Adrenal gland (tissue), 12 donors: Measurements from ENCODE around the gene DPY19L2. TPM values are rescaled to one million over a fixed set of nuclear protein-coding genes. Genes with fewer than 3 reads are reported as not detected.
"Not testable (repeated sequence)": the region's sequence is repeated elsewhere in the genome, so short reads cannot be mapped to it uniquely, and the experiment has no call there.

Experiments used
- DNase-seq, 7 donors: peaks; one replicate each; pipeline ENCODE4 v3.0.0-alpha.2; 2019 to 2020
- H3K27ac ChIP-seq, 5 donors: fragments of 200-600 bp; sonication (generic) in 4 of 5; 1 replicate in 3 of 5; 2 replicates in 2 of 5; pipeline versions ENCODE4 v1.5.1 to v1.8.0; 2016 to 2020; ENCODE audit warnings: mild to moderate bottlenecking in 1 of 5
- H3K27me3 ChIP-seq: fragments of 200-600 bp; 2 replicates; pipeline ENCODE4 v1.8.0; 2021
- H3K36me3 ChIP-seq, 2 donors: fragments of 200-600 bp; replicated peaks in 1 of 2; 1 replicate in 1 of 2; 2 replicates in 1 of 2; pipeline versions ENCODE4 v1.5.1 to v1.8.0; 2018 to 2022
- H3K4me1 ChIP-seq, 2 donors: fragments of 200-600 bp; replicated peaks in 1 of 2; 1 replicate in 1 of 2; 2 replicates in 1 of 2; pipeline versions ENCODE4 v1.5.1 to v1.8.0; 2018 to 2021
- H3K4me3 ChIP-seq, 4 donors: fragments of 200-600 bp; sonication (generic) in 3 of 4; one replicate each; pipeline ENCODE4 v1.5.1; 2016 to 2018
- H3K9me3 ChIP-seq, 3 donors: fragments of 200-600 bp; sonication (generic) in 1 of 3; replicated peaks in 1 of 3; 1 replicate in 2 of 3; 2 replicates in 1 of 3; pipeline versions ENCODE4 v1.5.1 to v1.8.0; 2016 to 2021
- CTCF ChIP-seq, 6 experiments: fragments of 450-650 bp in 4 of 6; fragments of 200-600 bp in 2 of 6; sonication (generic) in 1 of 6; IDR thresholded peaks; 1 replicate in 5 of 6; 2 replicates in 1 of 6; pipeline versions ENCODE4 v1.5.1 to v1.8.0; 2016 to 2021; ENCODE audit warnings: antibody characterized with exemption in 6 of 6, mild to moderate bottlenecking in 2 of 6, moderate library complexity in 1 of 6
- POLR2A ChIP-seq, 2 donors: fragments of 450-650 bp; IDR thresholded peaks; one replicate each; pipeline ENCODE4 v1.6.1; 2017; ENCODE audit warnings: antibody characterized with exemption in 2 of 2, mild to moderate bottlenecking in 2 of 2, moderate library complexity in 1 of 2
- WGBS, 4 donors: extraction: QIAGEN DNeasy Blood & Tissue Kit in 2 of 4; methylation state at CpG; one replicate each; pipeline versions ENCODE4 v1.1.5 to v1.1.7; 2013 to 2017; 5-methylcytosine and 5-hydroxymethylcytosine counted together
- intact Hi-C, 2 donors: fragments of 100-400 bp; cut with DNase I; formaldehyde crosslinking; loops; one replicate each; pipeline versions ENCODE4 v1.14.1 to v1.15.0; 2022 to 2023
- polyA plus RNA-seq, 3 donors: library from polyadenylated mRNA; stranded (reverse); fragments of 200-250 nt in 2 of 3; fragments of 350-450 nt in 1 of 3; fragmentation: Illumina TruSeq in 1 of 3; extraction: RNeasy Lipid Tissue Mini Kit (QIAGEN cat#74804) in 1 of 3; gene quantifications; one replicate each; pipeline ENCODE4 v1.2.3, GENCODE V29; 2013 to 2014
- total RNA-seq, 9 donors: library from RNA; depleted of rRNA in 4 of 9; stranded (reverse); fragments of >200 nt in 4 of 9; fragments of 120-200 nt in 1 of 9; fragmentation: NEBNext Ultra II Directional in 1 of 9; extraction: Animal tissue kit (Norgen Biotek cat#: 25700) in 1 of 9; gene quantifications; one replicate each; pipeline versions ENCODE4 v1.1.0 to v1.2.4, GENCODE V29; 2013 to 2023
- donor health status: healthy with polysubstance abuse.
- donor health status: Bipolar disorder and iron deficiency.
- donor health status: DM: yes; HTN: yes; CAD: no.
- donor health status: DM: no; HTN: no; CAD: no.
- donor health status: DM: no; HTN: no; CAD: no.
- donor health status: DM: yes; HTN: yes; CAD: no.

Gene DPY19L2
- total and polyA plus RNA-seq, 12 donors = 3.4 to 57.0 (median 14.5) TPM

GRCh38 chr12:63706336-63706735, 38.0 kb upstream of the DPY19L2 start:
- H3K4me3 ChIP-seq = no peak overlapping the region
- no peaks in the 10 kb centered on the region for H3K9me3 ChIP-seq
- H3K27ac ChIP-seq = no peak overlapping the region
- DNase-seq = no peak
- intact Hi-C loops = no loop called here
- H3K36me3 ChIP-seq = no peaks in the 10 kb centered on the region
- H3K27me3 ChIP-seq = no peaks in the 10 kb centered on the region
- H3K4me1 ChIP-seq = no peaks in the 10 kb centered on the region
- 86 to 96% (median 93%) methylated on average over 3 of the region's 3 CpGs for WGBS, 4 donors
- TF ChIP-seq CTCF (IDR thresholded peaks at IDR 0.05) (no peak), POLR2A (IDR thresholded peaks at IDR 0.05) (no peak)

DNA sequence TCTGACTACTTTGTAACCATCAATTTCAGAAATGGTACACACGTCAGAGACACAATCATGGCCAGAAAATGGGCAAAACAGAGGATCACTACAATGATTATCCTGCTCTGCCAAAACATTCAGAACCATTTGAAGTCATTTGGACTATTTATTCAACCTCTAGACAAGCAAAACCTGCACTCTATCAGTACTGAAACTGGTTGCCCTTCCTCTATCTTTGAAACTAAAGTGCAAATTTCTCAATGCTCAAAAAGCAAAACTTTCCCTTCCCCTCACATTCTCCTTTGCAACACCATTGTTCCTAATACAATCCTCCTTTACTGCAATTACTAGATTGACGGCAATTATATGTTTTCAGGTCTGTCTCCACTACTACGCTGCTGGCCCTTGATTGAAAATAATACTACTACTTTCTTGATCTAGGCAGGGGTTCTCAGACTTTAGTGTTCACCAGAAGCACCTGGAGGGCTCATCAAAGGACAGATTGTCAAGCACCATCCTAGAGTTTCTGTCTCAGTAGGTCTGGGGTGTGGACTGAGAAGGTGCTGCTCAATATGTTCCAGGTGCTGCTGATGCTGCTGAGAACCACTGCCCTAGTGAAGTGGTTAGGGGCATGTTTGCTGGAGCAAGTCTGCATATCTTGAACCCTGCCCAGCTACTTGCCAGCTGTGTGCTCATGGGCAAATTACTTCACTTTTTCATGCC, 31.5 kb upstream of the DPY19L2 start:
- H3K36me3 ChIP-seq, H3K27ac ChIP-seq, H3K4me3 ChIP-seq, intact Hi-C loops, DNase-seq, H3K4me1 ChIP-seq, H3K27me3 ChIP-seq, H3K9me3 ChIP-seq: not testable (repeated sequence)
- whole genome bisulfite sequencing, 4 donors = 83 to 90% (median 85%) methylated on average over 3 of the region's 3 CpGs

DNA sequence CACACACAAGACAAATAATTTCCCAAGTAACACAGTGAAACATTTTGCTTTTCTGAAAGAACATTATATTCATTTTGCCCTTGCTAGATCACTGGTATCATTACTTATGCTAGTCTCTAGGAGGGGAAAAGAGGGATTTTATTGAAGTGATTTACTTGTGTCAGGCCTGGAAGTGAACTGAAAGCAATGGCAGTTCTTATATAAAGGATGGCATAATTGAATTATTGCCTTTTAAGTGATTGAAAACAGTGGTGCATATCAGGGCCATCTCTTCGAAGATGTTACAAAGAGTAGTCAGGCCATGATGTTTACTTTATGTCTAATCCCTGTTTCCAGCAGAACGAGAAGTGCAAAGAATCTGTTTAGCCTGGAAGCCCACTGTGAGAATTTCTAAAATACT, 30.7 kb upstream of the DPY19L2 start:
- WGBS, 4 donors = 52 to 63% (median 60%) methylated on average over 1 to 2 of the region's 2 CpGs
- H3K4me3 ChIP-seq, H3K27ac ChIP-seq, H3K4me1 ChIP-seq, H3K27me3 ChIP-seq, DNase-seq, intact Hi-C loops, H3K9me3 ChIP-seq, H3K36me3 ChIP-seq: not testable (repeated sequence)

GRCh38 chr12:63690837-63691236, 22.5 kb upstream of the DPY19L2 start:
- intact Hi-C loops, H3K36me3 ChIP-seq, H3K4me1 ChIP-seq, DNase-seq, H3K27ac ChIP-seq, H3K9me3 ChIP-seq, H3K27me3 ChIP-seq, H3K4me3 ChIP-seq: not testable (repeated sequence)
- 87 to 96% (median 90%) methylated on average over 2 of the region's 2 CpGs for WGBS, 4 donors

DNA sequence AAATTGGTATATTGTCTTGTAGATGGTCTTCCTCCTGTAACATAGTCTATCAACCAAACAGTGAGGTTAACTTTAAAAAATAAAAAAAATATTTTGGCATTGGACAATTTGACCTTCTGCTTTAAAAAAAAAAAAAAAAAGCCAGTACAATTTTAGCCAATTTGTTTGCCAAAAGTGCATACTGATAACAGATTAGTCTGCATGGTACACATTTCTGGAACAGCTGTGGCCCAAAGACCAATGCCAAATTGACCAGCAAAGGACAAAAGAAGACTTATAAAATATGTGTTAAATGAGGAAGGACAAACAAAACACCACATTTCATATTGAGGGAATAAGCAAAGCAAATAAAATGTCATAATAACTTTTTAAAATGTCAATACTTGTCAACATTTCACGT, 20.8 kb upstream of the DPY19L2 start:
- 52 to 59% (median 56%) methylated on average over 1 of the region's 1 CpG for WGBS, 4 donors
- H3K4me3 ChIP-seq = not testable (repeated sequence)
- peak in 1 of 7 donors; percentile 22 for DNase-seq

DNA sequence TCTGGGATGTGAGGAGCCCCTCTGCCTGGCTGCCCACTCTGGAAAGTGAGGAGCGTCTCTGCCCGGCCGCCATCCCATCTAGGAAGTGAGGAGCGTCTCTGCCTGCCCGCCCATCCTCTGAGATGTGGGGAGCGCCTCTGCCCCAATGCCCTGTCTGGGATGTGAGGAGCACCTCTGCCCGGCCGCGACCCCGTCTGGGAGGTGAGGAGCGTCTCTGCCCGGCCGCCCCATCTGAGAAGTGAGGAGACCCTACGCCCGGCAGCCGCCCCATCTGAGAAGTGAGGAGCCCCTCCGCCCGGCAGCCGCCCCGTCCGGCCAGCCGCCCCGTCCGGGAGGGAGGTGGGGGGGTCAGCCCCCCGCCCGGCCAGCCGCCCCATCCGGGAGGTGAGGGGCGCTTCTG, 18.3 kb upstream of the DPY19L2 start:
- H3K9me3 ChIP-seq, H3K27ac ChIP-seq, H3K4me3 ChIP-seq, H3K36me3 ChIP-seq, H3K27me3 ChIP-seq, H3K4me1 ChIP-seq, intact Hi-C loops, DNase-seq: not testable (repeated sequence)
- 80 to 98% (median 95%) methylated on average over 4 to 26 of the region's 29 CpGs; no CpG with 5 or more reads in 1 of the 4 donors for WGBS, 4 donors

More for the DNA sequence above, 20.8 kb upstream of the DPY19L2 start:
- intact Hi-C loops, H3K36me3 ChIP-seq, H3K4me1 ChIP-seq, H3K27me3 ChIP-seq, H3K27ac ChIP-seq, H3K9me3 ChIP-seq: not testable (repeated sequence)

GRCh38 chr12:63685789-63686188, 17.5 kb upstream of the DPY19L2 start:
- H3K27ac ChIP-seq, intact Hi-C loops, H3K27me3 ChIP-seq, H3K9me3 ChIP-seq, H3K4me3 ChIP-seq, DNase-seq, H3K36me3 ChIP-seq, H3K4me1 ChIP-seq: not testable (repeated sequence)
- WGBS, 4 donors = 76 to 86% (median 83%) methylated on average over 1 to 2 of the region's 2 CpGs

DNA sequence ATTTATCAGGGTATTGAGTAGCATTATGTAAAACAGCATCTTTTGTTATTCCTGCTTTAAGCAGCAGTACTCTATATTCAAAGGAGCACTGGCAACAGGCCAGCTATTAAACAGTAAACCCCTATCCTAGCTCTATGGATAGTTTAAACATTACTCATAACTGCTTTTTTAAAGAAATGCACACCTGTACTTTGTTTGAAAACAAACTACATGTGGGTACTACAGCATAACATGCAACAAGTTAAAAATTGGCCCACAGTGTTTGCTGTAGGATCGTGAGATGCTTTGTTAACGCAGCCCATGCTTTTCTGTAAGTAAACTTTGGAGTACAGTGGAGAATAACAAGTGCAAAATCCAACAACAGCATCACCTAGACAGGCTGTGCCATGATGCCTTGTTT, 14.3 kb upstream of the DPY19L2 start:
- H3K27me3 ChIP-seq, H3K36me3 ChIP-seq: not testable (repeated sequence)
- WGBS, 4 donors = 90 to 94% (median 93%) methylated on average over 2 of the region's 2 CpGs

GRCh38 chr12:63680758-63681157, 12.5 kb upstream of the DPY19L2 start:
- H3K4me1 ChIP-seq, H3K4me3 ChIP-seq, DNase-seq, intact Hi-C loops, H3K27ac ChIP-seq, H3K36me3 ChIP-seq, H3K27me3 ChIP-seq, H3K9me3 ChIP-seq: not testable (repeated sequence)

More for the DNA sequence above, 14.3 kb upstream of the DPY19L2 start:
- H3K9me3 ChIP-seq, DNase-seq, intact Hi-C loops, H3K4me3 ChIP-seq, H3K27ac ChIP-seq, H3K4me1 ChIP-seq: not testable (repeated sequence)
